GM18511 (cell line): Measurements from ENCODE around the gene CTSH.
"Not testable (repeated sequence)": the region's sequence is repeated elsewhere in the genome, so short reads cannot be mapped to it uniquely, and the experiment has no call there.

Experiments used
- ATAC-seq: cut with Tn5 transposase; IDR thresholded peaks from one replicate; pipeline ENCODE4 v1.9.1; 2021; ENCODE audit warnings: mild to moderate bottlenecking, moderate library complexity; ENCODE audit not compliant: unreplicated experiment

Gene CTSH

GRCh38 chr15:78898540-78898939, 46.3 kb downstream of the CTSH start:
- ATAC-seq, result no peak

GRCh38 chr15:78895471-78895870, 49.4 kb downstream of the CTSH start:
- no peak for ATAC-seq

GRCh38 chr15:78893538-78893937, 51.3 kb downstream of the CTSH start:
- ATAC-seq, result no peak

GRCh38 chr15:78889000-78889399, 55.8 kb downstream of the CTSH start:
- ATAC-seq, result no peak

- ATAC-seq, result no peak
Measured at GRCh38 chr15:78881681-78882080, 63.2 kb downstream of the CTSH start.

- no peak for ATAC-seq
Measured at GRCh38 chr15:78880813-78881212, 64.0 kb downstream of the CTSH start.

- no peak for ATAC-seq
Measured at GRCh38 chr15:78880242-78880533, 64.7 kb downstream of the CTSH start.

- no peak for ATAC-seq
Measured at GRCh38 chr15:78879517-78880241, 65.2 kb downstream of the CTSH start.

- no peak for ATAC-seq
Measured at GRCh38 chr15:78878356-78878755, 66.5 kb downstream of the CTSH start.

GRCh38 chr15:78876954-78877353, 67.9 kb downstream of the CTSH start:
- ATAC-seq, result not testable (repeated sequence)

GRCh38 chr15:78875107-78875914, 69.5 kb downstream of the CTSH start:
- ATAC-seq, result no peak

- no peak for ATAC-seq
Measured at GRCh38 chr15:78873793-78874765, 70.8 kb downstream of the CTSH start.

- peak; percentile 71 for ATAC-seq
Measured at GRCh38 chr15:78872972-78873792, 71.7 kb downstream of the CTSH start.

- ATAC-seq, result peak; percentile 74
Measured at GRCh38 chr15:78872155-78872971, 72.5 kb downstream of the CTSH start, which contains the start of gene MORF4L1. MORF4L1 (plus strand) TSS chr15:78872890; CDS start chr15:78873018, 128 bp downstream.

GRCh38 chr15:78871483-78872127, 73.2 kb downstream of the CTSH start:
- not testable (repeated sequence) for ATAC-seq
